ENCODE data around the gene ALKBH1.
"Not testable (repeated sequence)": the region's sequence is repeated elsewhere in the genome, so short reads cannot be mapped to it uniquely, and the experiment has no call there.

ALKBH1 gene, protein sequence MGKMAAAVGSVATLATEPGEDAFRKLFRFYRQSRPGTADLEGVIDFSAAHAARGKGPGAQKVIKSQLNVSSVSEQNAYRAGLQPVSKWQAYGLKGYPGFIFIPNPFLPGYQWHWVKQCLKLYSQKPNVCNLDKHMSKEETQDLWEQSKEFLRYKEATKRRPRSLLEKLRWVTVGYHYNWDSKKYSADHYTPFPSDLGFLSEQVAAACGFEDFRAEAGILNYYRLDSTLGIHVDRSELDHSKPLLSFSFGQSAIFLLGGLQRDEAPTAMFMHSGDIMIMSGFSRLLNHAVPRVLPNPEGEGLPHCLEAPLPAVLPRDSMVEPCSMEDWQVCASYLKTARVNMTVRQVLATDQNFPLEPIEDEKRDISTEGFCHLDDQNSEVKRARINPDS

DNA sequence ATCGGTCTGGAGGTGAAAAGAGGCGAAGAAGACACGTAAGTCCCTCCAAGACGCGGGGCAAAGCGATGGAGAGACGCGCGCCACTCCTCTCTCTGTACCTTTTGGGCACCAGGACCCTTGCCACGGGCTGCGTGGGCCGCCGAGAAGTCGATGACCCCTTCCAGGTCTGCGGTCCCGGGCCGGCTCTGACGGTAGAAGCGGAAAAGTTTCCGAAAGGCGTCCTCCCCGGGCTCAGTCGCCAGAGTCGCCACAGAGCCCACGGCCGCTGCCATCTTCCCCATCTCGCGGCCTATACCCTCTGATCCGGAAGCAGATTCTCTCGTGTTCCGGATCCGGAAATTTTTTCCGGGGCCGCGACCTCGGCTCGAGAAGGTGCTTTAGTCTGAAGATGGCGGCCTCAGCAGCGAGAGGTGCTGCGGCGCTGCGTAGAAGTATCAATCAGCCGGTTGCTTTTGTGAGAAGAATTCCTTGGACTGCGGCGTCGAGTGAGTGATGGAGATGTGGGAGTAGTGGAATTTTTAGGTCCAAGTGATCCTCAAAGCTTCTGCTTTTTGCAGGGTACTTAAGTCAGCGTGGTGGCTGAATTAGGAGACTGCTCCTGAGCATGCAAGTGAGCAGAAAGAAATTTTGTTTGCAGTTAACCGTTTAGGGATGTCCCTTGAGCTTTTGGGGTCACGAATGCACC lies at the start of gene ALKBH1, which contains the start of gene SLIRP:
TSS of gene ALKBH1 (minus strand) at position 300 of the 685 bp plus-strand sequence. CDS start at position 281, 19 bp downstream.
TSS of gene SLIRP (plus strand) at position 380 of the 685 bp plus-strand sequence. CDS start at position 389, 9 bp downstream.
- DNase-seq, result peak; percentile 94

- DNase-seq, result no peak
Observed at GRCh38 chr14:77752799-77753516, 45.1 kb upstream of the ALKBH1 start.

GRCh38 chr14:77752266-77752665 lies 44.4 kb upstream of the ALKBH1 start:
- no peak for DNase-seq

DNA sequence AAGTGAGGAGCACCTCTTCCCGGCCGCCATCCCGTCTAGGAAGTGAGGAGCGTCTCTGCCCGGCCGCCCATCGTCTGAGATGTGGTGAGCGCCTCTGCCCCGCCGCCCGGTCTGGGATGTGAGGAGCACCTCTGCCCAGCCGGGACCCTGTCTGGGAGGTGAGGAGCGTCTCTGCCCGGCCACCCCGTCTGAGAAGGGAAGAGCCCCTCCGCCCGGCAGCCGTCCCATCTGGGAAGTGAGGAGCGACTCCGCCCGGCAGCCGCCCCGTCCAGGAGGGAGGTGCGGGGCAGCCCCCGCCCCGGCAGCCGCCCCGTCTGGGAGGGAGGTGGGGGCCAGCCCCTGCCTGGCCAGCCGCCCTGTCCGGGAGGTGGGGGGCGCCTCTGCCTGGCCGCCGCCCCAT lies 39.6 kb upstream of the ALKBH1 start:
- DNase-seq, result not testable (repeated sequence)

DNA sequence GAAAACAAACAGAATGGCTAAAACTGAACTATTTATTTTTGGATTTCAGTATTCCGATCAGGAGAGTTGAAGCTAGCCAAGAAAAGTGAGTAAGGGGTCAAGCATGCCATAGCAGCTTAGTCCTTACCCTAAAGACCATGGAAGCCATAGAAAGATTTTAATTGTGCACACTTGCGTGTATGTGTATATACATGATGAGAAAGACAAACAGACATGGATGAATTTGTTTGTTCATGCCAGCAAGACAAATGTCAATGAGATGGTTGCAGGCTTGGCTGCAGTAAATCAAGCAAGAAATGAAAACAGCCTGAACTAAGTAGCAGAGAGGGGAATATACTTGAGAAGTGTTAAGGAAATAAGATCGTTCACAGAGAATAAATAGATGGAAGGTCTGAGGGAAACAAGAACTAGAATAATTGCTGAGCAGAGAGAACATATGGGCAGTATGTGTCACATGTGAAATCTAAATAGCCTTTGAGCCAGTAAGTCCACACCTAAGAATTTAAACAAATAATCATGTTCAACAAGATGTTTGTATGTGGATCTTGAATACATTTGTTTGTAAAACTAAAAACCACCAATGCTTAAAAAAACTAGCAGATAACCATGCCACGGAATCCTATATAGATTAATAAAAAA lies 38.4 kb upstream of the ALKBH1 start:
- DNase-seq, result no peak

DNA sequence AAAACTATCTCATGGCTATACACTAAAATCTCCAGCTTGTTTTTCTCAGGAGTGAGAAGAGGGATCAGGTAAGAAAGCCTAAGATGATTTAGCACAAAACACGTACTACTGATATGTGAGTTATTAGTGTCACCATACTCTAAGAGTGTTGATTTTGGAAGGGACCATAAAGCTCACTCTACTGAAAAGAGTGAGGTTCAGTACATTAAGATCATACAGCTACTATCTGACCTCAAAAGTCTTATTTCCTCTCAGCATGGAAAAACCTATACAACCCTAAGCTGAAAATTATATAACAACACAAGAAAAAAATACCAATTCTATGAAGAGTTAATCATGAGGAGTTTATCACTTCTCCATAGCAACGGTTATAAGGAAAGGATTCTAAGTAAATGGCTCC lies 33.6 kb upstream of the ALKBH1 start:
- no peak for DNase-seq

DNA sequence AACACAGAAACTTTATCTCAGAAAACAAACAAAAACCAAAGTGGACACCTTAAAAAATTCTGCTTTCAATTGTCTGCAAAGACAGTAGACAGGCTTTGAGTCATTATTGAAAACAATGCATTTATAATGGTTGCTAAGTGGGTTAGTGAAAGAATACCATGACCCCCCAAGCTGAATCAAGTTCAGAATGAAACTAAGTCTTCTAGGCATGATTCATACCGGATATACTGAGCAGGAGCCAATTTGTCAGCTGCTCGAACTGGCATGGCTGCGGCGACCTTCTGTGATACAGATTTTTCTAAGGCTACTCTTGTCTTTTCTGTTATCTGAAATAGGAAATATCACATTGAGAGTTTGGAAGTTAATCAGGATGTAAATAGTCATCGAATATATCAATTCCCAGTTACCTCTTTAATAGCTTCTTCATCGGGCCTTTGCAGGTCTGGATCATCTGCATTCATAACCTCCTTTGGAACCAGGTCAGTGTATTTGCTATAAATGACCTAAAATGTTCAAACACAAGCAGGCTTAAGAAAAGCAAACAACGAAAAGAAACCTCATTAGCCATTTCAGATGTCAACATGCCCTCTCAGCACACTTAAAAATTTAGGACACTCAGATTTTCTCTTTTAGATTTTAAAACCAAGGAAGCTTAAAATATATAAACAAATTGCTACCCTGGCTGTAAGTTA lies 30.9 kb upstream of the ALKBH1 start:
- peak; percentile 76 for DNase-seq

GRCh38 chr14:77730976-77731497 lies 23.2 kb upstream of the ALKBH1 start:
- no peak for DNase-seq

DNA sequence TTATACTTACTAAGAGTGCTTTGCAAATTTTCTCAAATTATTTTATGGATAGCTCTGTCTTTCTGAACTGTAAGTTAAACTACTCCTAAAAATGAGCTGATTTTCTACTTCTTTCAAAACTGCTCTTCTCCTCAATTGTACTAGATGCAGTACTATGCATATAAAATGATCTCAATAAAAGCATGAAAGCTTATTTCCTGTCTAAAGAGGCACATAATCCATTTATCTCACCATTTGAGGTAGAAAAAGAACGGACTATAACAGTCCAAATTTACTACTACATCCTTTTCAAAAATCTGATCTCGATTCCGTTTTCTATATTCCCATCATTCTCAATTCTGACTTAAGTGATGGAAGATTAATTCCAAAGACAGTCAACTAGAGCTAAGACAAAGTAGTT lies 14.5 kb upstream of the ALKBH1 start:
- DNase-seq, result no peak

- no peak for DNase-seq
Observed at GRCh38 chr14:77721437-77721836, 13.6 kb upstream of the ALKBH1 start.

GRCh38 chr14:77717608-77718305 lies 9.9 kb upstream of the ALKBH1 start:
- DNase-seq, result no peak

GRCh38 chr14:77714926-77715325 lies 7.1 kb upstream of the ALKBH1 start:
- DNase-seq, result peak; percentile 44

DNA sequence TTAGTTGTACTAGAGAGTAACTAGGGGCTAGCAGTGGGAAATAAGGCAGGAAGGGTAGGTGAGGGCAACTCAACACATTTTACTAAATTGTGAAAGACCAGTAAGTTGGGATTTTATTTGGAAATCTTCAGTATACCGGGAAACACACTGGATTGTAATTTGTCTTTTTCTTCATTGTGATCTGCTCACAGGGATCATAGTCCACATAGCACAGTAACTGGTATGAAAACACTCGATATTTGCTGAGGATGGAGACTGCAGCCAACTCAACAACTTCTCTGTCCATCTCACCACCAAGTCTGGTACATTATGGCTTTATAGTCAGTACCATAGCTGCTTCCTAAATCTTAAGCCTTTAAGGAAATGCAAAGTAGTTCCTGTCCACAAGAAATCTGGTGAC lies 2.5 kb upstream of the ALKBH1 start:
- no peak for DNase-seq

GRCh38 chr14:77709412-77709811 lies 1.6 kb upstream of the ALKBH1 start:
- DNase-seq, result no peak

- DNase-seq, result no peak
Observed at GRCh38 chr14:77708749-77709148, 926 bp upstream of the ALKBH1 start.

- DNase-seq, result peak; percentile 12
Observed at GRCh38 chr14:77707355-77707723, 484 bp downstream of the ALKBH1 start.

- no peak for DNase-seq
Observed at GRCh38 chr14:77691259-77691658, 16.6 kb downstream of the ALKBH1 start.

GRCh38 chr14:77682158-77682553 lies 25.7 kb downstream of the ALKBH1 start:
- no peak for DNase-seq

GRCh38 chr14:77681196-77682157 lies 26.3 kb downstream of the ALKBH1 start:
- no peak for DNase-seq

GRCh38 chr14:77674931-77675330 lies 32.9 kb downstream of the ALKBH1 start:
- DNase-seq, result no peak

Data from activated CD4-positive, alpha-beta T cell treated with anti-CD3 and anti-CD28 coated beads, Interleukin-2, Interleukin-6, amounts not matched to agents 100 ng/mL and 50 ng/mL, durations not matched to agents 16 hours and 8 hours (primary cell).